Activated naive CD8-positive, alpha-beta T cell treated with anti-CD3 and anti-CD28 coated beads for 36 hours (primary cell): ENCODE data around the gene GALNT14. TPM values are rescaled to one million over a fixed set of nuclear protein-coding genes. Genes with fewer than 3 reads are reported as not detected.

Source experiments
- DNase-seq: peaks from one replicate; pipeline ENCODE4 v3.0.0; 2021
- H3K27ac Mint-ChIP-seq: one replicate; pipeline ENCODE4 v1.8.0; 2022; ENCODE audit warnings: mild to moderate bottlenecking, moderate library complexity, mixed read lengths
- H3K27me3 Mint-ChIP-seq: one replicate; pipeline ENCODE4 v1.8.0; 2022; ENCODE audit warnings: mild to moderate bottlenecking, mixed read lengths
- H3K36me3 Mint-ChIP-seq: one replicate; pipeline ENCODE4 v1.8.0; 2021; ENCODE audit warnings: mild to moderate bottlenecking, mixed read lengths
- H3K4me1 Mint-ChIP-seq: one replicate; pipeline ENCODE4 v1.8.0; 2021; ENCODE audit warnings: mixed read lengths
- H3K4me3 Mint-ChIP-seq: one replicate; pipeline ENCODE4 v1.8.0; 2022; ENCODE audit warnings: mild to moderate bottlenecking, moderate library complexity, mixed read lengths
- H3K9me3 Mint-ChIP-seq: one replicate; pipeline ENCODE4 v1.8.0; 2022; ENCODE audit warnings: mixed read lengths
- total RNA-seq, 2 experiments: library from RNA; stranded (reverse); gene quantifications; one replicate each; pipeline ENCODE4 v1.2.3, GENCODE V29; 2021

Gene GALNT14
- total RNA-seq, 2 experiments from 2014 or later: 2.1 to 2.5 TPM

GRCh38 chr2:31112544-31112943, 25.7 kb downstream of the GALNT14 start:
- H3K4me3 Mint-ChIP-seq: no peak overlapping the region
- no peak overlapping the region for H3K27ac Mint-ChIP-seq
- no peaks in the 10 kb centered on the region for H3K9me3 Mint-ChIP-seq
- H3K27me3 Mint-ChIP-seq: peaks cover 12% of the 10 kb centered on the region
- H3K4me1 Mint-ChIP-seq: no peaks in the 10 kb centered on the region
- no peaks in the 10 kb centered on the region for H3K36me3 Mint-ChIP-seq
- no peak for DNase-seq

DNA sequence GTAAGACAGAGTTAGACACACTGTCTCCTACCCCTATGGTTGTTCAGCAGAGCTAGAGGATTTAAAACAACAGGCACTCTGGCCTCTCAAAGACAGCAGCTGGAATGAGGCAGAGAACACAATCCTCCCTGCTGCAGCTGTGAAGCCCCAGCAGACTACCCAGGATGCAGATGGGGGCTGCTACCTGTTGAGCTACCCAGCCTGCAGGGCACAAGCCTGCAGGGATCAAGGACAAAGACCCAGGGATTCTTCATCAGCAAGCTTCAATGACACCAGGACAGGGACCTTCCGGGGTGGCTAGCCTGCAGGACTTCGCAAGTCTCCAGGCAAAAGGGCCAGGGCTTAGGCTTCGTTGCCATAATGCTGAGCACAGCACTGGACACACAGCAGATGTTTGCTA, 27.2 kb downstream of the GALNT14 start:
- H3K27me3 Mint-ChIP-seq: peaks cover 21% of the 10 kb centered on the region
- no peaks in the 10 kb centered on the region for H3K9me3 Mint-ChIP-seq
- H3K36me3 Mint-ChIP-seq: no peaks in the 10 kb centered on the region
- H3K27ac Mint-ChIP-seq: no peak overlapping the region
- H3K4me3 Mint-ChIP-seq: no peak overlapping the region
- no peak for DNase-seq
- H3K4me1 Mint-ChIP-seq: no peaks in the 10 kb centered on the region

DNA sequence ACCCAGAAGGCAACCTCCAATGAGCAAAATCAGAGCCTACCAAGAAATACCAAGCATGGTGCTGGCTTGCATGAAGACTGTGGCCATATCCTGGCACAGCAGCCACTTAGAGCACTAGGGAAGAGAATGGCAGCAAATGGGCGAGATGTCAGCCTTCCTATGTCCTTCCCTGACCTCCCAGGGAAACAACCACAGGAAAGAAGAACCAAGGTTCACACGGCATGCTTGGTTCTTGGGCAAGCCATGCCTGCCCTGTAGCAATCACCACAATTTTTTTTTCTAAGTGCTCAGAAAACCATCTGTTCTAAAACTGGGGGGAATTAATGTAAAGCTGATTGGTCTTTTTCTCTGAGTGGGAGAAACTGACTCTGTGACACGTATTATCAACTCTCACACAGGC, 27.8 kb downstream of the GALNT14 start:
- Mint-ChIP-seq H3K27me3 (peaks cover 24% of the 10 kb centered on the region), H3K9me3 (no peaks in the 10 kb centered on the region), H3K4me1 (no peaks in the 10 kb centered on the region), H3K36me3 (no peaks in the 10 kb centered on the region), H3K4me3 (no peak overlapping the region), H3K27ac (no peak overlapping the region)
- no peak for DNase-seq

DNA sequence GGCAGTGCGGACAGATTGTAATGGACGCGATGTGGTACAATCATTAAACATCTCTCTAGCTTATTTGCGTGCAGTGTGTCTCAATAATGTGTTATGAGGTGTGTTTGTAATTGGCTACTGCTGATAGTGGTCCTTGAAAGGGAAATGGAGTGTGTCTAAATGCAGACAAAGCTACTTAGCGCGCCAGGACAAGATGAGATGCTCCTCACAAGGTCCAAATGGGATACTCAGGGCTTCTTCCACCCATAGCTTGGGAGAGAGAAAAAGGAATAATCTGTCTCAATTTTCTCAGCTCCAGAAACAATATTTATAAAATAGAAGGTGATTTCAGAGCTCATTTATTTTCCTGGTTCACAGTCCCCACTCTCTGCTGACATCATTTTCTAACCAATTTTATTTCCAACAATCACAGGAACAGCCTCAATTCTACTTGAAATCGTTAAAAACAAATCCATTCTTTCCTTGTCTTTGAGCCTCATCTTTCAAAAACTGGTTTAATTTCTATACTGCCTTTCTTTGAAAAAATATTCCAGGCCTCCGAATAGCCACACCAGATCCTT, 28.5 kb downstream of the GALNT14 start:
- H3K4me1 Mint-ChIP-seq: no peaks in the 10 kb centered on the region

DNA sequence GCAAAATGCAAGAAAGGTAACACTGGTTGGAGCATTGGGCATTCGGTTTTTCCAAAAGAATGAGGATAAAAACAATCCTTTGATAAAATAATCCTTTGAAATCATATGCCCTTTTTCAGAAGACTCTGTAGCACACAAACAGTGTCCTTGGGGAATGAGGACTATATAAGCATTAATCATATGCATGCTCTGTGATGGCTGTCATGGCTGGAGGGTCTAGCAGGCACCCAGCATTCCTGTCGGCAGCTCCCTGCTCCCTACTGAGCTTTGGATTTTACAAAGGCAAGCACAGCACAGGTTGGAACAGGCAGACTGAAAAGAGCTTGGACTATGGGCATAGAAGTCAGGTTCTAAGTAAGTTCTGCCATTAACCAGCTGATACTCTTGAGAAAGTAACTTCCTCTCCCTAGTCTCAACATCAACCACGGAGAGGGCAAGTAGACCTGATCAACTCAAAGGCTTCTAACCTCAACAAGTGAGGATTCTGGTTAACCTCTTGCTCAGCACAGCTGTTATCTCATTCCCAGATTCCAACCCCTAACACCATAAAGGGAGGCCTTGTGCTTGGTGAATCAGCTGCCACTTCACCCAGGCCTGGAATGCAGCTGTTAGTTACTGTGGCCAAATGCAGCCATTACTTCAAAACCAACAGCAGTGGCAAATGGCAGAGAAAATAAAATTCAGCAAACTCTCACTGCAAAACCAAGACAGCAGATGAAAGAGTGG, 29.5 kb downstream of the GALNT14 start:
- no peaks in the 10 kb centered on the region for H3K36me3 Mint-ChIP-seq
- no peak for DNase-seq
- no peak overlapping the region for H3K4me3 Mint-ChIP-seq
- H3K4me1 Mint-ChIP-seq: no peaks in the 10 kb centered on the region
- H3K27ac Mint-ChIP-seq: no peak overlapping the region
- H3K27me3 Mint-ChIP-seq: peaks cover 31% of the 10 kb centered on the region
- no peaks in the 10 kb centered on the region for H3K9me3 Mint-ChIP-seq

More for the DNA sequence above, 28.5 kb downstream of the GALNT14 start:
- H3K27ac Mint-ChIP-seq: no peak overlapping the region
- no peak for DNase-seq
- H3K36me3 Mint-ChIP-seq: no peaks in the 10 kb centered on the region
- no peak overlapping the region for H3K4me3 Mint-ChIP-seq
- peaks cover 30% of the 10 kb centered on the region for H3K27me3 Mint-ChIP-seq
- H3K9me3 Mint-ChIP-seq: no peaks in the 10 kb centered on the region

GRCh38 chr2:31107591-31108300, 30.5 kb downstream of the GALNT14 start:
- Mint-ChIP-seq H3K9me3 (no peaks in the 10 kb centered on the region), H3K4me1 (no peaks in the 10 kb centered on the region), H3K27ac (no peak overlapping the region), H3K4me3 (no peak overlapping the region), H3K36me3 (no peaks in the 10 kb centered on the region), H3K27me3 (peaks cover 35% of the 10 kb centered on the region)
- DNase-seq: no peak

DNA sequence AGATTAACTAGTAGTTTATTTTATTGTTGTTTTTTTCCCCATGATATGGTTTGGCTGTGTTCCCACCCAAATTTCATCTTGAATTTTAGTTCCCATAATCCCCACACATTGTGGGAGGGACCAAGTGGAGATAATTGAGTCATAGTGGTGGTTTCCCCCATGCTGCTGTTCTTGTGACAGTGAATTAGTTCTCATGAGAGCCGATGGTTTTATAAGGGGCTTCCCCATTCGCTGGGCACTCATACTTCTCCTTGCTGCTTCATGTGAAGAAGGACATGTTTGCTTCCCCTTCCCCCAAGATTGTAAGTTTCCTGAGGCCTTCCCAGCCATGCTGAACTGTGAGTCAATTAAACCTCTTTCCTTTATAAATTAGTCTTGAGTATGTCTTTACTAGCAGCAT, 36.5 kb downstream of the GALNT14 start:
- Mint-ChIP-seq H3K4me3 (no peak overlapping the region), H3K27me3 (peaks cover 22% of the 10 kb centered on the region), H3K36me3 (no peaks in the 10 kb centered on the region), H3K9me3 (no peaks in the 10 kb centered on the region), H3K4me1 (no peaks in the 10 kb centered on the region), H3K27ac (no peak overlapping the region)
- no peak for DNase-seq

DNA sequence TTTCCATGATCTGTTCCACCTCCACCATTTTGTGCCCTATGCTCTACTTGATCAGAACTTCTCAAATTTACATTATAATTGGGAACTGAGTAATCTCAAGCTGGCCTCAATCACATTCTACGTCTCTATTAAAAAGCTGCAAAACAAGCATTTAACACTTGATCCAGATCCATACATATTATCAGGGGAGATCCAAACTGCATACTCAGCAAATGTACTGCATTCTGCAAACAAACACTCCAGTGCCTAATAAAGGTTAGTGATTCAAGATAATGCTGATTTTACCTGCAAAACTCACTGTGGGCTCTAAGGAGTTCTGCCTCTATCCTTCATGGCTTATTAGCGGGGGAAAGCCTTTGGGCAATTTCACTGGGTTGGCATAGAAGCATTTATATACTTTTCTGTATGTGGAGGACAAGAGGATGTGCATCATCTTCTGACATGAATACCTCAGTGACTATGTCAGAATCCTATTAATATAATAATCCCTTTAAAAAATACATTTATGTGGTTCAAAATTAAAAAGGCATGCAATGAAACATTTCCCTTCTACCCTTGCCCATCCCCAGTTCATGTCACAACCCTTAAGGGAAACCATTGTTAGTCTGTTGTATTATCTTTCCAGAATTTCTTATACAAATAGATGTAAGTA, 40.2 kb downstream of the GALNT14 start:
- peaks cover 2% of the 10 kb centered on the region for H3K27me3 Mint-ChIP-seq
- H3K4me1 Mint-ChIP-seq: no peaks in the 10 kb centered on the region
- H3K4me3 Mint-ChIP-seq: no peak overlapping the region
- no peaks in the 10 kb centered on the region for H3K9me3 Mint-ChIP-seq
- no peak for DNase-seq
- H3K27ac Mint-ChIP-seq: no peak overlapping the region
- no peaks in the 10 kb centered on the region for H3K36me3 Mint-ChIP-seq

- H3K4me3 Mint-ChIP-seq: no peak overlapping the region
- no peak for DNase-seq
- no peaks in the 10 kb centered on the region for H3K9me3 Mint-ChIP-seq
- H3K4me1 Mint-ChIP-seq: no peaks in the 10 kb centered on the region
- no peak overlapping the region for H3K27ac Mint-ChIP-seq
- H3K36me3 Mint-ChIP-seq: no peaks in the 10 kb centered on the region
- H3K27me3 Mint-ChIP-seq: no peaks in the 10 kb centered on the region
Measured at GRCh38 chr2:31090188-31090587, 48.1 kb downstream of the GALNT14 start.

GRCh38 chr2:31089645-31090044, 48.6 kb downstream of the GALNT14 start:
- H3K27me3 Mint-ChIP-seq: no peaks in the 10 kb centered on the region
- no peak overlapping the region for H3K4me3 Mint-ChIP-seq
- H3K36me3 Mint-ChIP-seq: no peaks in the 10 kb centered on the region
- H3K4me1 Mint-ChIP-seq: no peaks in the 10 kb centered on the region
- H3K27ac Mint-ChIP-seq: no peak overlapping the region
- no peak for DNase-seq
- no peaks in the 10 kb centered on the region for H3K9me3 Mint-ChIP-seq

GRCh38 chr2:31088504-31089195, 49.6 kb downstream of the GALNT14 start:
- Mint-ChIP-seq H3K27me3 (no peaks in the 10 kb centered on the region), H3K4me3 (no peak overlapping the region), H3K36me3 (no peaks in the 10 kb centered on the region), H3K27ac (no peak overlapping the region), H3K9me3 (no peaks in the 10 kb centered on the region), H3K4me1 (no peaks in the 10 kb centered on the region)
- DNase-seq: no peak

GRCh38 chr2:31087491-31087890, 50.7 kb downstream of the GALNT14 start:
- Mint-ChIP-seq H3K9me3 (no peaks in the 10 kb centered on the region), H3K4me1 (no peaks in the 10 kb centered on the region), H3K27ac (no peak overlapping the region), H3K4me3 (no peak overlapping the region), H3K36me3 (no peaks in the 10 kb centered on the region), H3K27me3 (no peaks in the 10 kb centered on the region)
- DNase-seq: no peak

DNA sequence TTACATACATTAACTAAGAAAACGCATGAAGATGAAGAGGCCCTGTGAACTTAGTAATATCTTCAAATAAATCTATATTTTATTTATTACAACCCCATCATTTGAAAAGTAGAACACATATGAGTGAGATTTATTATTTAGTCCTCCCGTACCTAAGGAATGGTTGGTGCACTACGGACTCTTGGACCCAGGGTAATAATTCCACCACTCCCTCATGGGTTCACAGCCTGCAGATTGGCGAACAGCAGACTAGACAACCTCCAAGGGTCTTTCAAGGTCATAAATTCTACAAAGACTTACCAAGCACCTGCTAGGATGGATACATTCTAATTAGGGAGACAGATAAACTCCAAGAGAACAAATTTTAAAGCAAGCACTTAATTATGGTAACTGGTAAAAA, 51.6 kb downstream of the GALNT14 start:
- Mint-ChIP-seq H3K4me1 (no peaks in the 10 kb centered on the region), H3K4me3 (no peak overlapping the region), H3K9me3 (no peaks in the 10 kb centered on the region), H3K27ac (no peak overlapping the region), H3K36me3 (no peaks in the 10 kb centered on the region), H3K27me3 (no peaks in the 10 kb centered on the region)
- DNase-seq: no peak

DNA sequence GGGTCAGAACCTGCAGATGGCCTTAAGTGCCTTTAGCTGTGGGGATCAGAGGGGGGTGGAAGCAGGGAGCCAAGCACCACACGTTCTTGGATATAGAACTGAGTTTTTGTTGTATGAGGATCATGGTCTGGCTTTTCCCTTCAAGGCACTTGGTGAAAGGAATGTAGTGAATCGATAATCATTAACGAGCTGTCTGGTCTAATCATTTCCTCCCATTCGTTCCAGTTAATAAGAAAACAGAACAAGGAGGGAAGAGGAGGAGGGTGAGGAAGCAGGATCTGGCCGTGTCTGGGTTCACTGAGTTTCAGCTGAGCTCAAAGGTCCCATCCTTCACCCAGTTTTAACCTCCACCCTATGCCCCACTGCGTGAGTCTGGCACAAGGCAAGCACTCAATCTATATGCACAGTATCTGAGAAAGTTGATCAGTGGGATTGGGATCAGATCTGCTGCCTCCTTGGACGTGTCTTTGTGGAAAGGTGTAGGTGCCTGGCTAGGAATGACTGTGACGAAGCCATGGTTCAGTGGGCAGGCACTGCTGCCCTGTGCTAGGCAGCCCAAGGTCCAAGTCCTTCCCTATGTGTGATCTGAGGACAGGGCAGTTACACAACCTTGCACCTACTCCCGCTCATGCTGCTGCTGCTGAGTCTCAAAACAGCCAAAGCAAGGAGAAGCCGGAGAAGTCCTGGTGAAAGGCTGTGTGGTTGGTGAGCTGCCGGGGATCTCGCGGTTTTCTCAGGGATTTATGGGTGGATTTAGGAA, 54.8 kb downstream of the GALNT14 start:
- Mint-ChIP-seq H3K4me1 (no peaks in the 10 kb centered on the region), H3K4me3 (no peak overlapping the region), H3K9me3 (no peaks in the 10 kb centered on the region), H3K27ac (no peak overlapping the region), H3K36me3 (no peaks in the 10 kb centered on the region), H3K27me3 (no peaks in the 10 kb centered on the region)
- no peak for DNase-seq
